ENCODE data around the gene DBF4. TPM values are rescaled to one million over a fixed set of nuclear protein-coding genes. Genes with fewer than 3 reads are reported as not detected.
"Not testable (repeated sequence)": the region's sequence is repeated elsewhere in the genome, so short reads cannot be mapped to it uniquely, and the experiment has no call there.

DBF4 gene, protein sequence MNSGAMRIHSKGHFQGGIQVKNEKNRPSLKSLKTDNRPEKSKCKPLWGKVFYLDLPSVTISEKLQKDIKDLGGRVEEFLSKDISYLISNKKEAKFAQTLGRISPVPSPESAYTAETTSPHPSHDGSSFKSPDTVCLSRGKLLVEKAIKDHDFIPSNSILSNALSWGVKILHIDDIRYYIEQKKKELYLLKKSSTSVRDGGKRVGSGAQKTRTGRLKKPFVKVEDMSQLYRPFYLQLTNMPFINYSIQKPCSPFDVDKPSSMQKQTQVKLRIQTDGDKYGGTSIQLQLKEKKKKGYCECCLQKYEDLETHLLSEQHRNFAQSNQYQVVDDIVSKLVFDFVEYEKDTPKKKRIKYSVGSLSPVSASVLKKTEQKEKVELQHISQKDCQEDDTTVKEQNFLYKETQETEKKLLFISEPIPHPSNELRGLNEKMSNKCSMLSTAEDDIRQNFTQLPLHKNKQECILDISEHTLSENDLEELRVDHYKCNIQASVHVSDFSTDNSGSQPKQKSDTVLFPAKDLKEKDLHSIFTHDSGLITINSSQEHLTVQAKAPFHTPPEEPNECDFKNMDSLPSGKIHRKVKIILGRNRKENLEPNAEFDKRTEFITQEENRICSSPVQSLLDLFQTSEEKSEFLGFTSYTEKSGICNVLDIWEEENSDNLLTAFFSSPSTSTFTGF
- 10 to 100 TPM in 2 of 4 donors, 1 to 10 TPM in 2; 8.0 to 16.0 (median 10.5) TPM for total RNA-seq

DNA sequence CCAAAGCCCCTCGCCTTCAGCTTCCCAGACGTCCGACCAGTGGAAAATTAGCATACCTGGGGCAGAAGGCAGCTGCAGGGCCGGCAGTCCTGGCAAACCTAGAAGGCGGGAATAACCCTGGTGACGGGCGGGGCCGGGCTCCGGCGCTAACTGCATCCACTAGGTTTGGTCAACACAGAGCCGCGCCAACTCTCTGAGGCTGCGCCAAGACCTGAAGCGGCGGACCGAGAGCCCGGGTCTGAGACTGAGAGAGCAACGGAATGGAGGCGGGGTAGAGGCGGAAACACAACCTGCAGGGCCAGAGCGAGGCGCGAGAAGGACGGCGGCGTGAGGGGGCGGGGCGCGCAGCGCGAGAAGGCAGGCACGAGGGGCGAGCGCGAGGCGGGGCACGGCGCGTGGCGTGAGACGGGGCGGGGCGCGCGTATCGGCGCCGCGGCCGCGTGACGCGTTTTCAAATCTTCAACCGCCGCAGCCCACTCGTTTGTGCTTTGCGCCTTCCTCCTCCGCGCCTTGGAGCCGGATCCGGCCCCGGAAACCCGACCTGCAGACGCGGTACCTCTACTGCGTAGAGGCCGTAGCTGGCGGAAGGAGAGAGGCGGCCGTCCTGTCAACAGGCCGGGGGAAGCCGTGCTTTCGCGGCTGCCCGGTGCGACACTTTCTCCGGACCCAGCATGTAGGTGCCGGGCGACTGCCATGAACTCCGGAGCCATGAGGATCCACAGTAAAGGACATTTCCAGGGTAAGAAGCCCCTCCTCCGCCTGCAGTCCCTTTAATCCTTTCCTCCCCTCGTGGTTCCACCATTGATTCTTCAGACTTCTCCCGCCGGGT is at the start of gene DBF4, which contains the start of gene SLC25A40:
TSS of gene DBF4 (plus strand) at position 454 of the 829 bp plus-strand sequence. CDS start at position 694, 240 bp downstream.
TSS of gene SLC25A40 (minus strand) at position 321 of the 829 bp plus-strand sequence. CDS start 17,633 bp downstream, outside the sequence.
- DNase-seq (ENCODE audit: low spot score in 2 of 2): peak; percentile 95 to 99
- 0% methylated on average over 28 to 50 of the region's 84 CpGs for WGBS, 2 donors
- H3K4me3 ChIP-seq (ENCODE audit: low read depth, poor library complexity, severe bottlenecking): peak within 1 kb of the TSS; percentile 85
- intact Hi-C loops (cut with DNase I; ENCODE audit: low total_unique reads): no loop called here
- TF ChIP-seq POLR2A (IDR thresholded peaks at IDR 0.05): no peak
- TF ChIP-seq, protein P1, sequence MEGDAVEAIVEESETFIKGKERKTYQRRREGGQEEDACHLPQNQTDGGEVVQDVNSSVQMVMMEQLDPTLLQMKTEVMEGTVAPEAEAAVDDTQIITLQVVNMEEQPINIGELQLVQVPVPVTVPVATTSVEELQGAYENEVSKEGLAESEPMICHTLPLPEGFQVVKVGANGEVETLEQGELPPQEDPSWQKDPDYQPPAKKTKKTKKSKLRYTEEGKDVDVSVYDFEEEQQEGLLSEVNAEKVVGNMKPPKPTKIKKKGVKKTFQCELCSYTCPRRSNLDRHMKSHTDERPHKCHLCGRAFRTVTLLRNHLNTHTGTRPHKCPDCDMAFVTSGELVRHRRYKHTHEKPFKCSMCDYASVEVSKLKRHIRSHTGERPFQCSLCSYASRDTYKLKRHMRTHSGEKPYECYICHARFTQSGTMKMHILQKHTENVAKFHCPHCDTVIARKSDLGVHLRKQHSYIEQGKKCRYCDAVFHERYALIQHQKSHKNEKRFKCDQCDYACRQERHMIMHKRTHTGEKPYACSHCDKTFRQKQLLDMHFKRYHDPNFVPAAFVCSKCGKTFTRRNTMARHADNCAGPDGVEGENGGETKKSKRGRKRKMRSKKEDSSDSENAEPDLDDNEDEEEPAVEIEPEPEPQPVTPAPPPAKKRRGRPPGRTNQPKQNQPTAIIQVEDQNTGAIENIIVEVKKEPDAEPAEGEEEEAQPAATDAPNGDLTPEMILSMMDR (IDR thresholded peaks at IDR 0.05): no peak

DNA sequence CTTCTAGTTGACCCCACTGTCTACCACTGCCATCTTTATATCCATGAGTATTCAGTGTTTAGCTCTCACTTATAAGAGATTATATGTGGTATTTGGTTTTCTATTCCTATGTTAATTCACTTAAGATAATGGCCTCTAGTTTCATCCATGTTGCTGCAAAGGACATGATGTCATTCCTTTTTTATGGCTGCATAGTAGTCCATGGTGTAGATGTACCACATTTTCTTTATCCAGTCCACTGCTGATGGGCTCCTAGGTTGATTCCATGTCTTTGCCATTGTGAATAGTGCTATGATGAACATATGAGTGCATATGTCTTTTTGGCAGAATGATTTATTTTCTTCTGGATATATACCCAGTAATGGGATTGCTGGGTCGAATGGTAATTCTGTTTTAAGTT is 47.9 kb upstream of the DBF4 start:
- intact Hi-C loops (cut with DNase I; ENCODE audit: low total_unique reads); H3K4me3 ChIP-seq (ENCODE audit: low read depth, poor library complexity, severe bottlenecking); DNase-seq (ENCODE audit: low spot score in 2 of 2): not testable (repeated sequence)
- WGBS, 2 donors: 93% methylated on average over 1 of the region's 1 CpG

DNA sequence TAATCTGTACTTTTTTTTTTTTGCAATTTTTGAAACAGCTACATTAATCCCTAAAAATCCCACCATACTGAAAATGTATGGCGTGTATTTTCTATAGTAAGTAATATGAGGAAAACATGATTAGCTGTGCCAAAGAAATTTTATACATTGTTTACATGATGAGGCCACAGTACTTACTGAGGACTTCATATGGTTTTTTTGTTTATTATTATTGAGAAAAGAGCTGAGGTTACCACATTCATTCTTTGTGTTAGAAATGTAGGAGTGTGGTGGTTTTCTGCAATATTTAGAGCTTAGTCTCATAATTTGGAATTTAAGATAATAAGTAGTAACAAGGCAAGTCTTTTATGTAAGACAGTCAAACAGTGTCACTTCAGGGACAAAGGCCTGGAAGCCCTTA is 45.2 kb upstream of the DBF4 start:
- intact Hi-C loops (cut with DNase I; ENCODE audit: low total_unique reads): no loop called here
- no peak for DNase-seq (ENCODE audit: low spot score in 2 of 2)
- 96 to 100% methylated on average over 1 of the region's 1 CpG for WGBS, 2 donors
- TF ChIP-seq, protein P1 (IDR thresholded peaks at IDR 0.05): no peak
- no peak for TF ChIP-seq POLR2A (IDR thresholded peaks at IDR 0.05)
- H3K4me3 ChIP-seq (ENCODE audit: low read depth, poor library complexity, severe bottlenecking): no peak overlapping the region

DNA sequence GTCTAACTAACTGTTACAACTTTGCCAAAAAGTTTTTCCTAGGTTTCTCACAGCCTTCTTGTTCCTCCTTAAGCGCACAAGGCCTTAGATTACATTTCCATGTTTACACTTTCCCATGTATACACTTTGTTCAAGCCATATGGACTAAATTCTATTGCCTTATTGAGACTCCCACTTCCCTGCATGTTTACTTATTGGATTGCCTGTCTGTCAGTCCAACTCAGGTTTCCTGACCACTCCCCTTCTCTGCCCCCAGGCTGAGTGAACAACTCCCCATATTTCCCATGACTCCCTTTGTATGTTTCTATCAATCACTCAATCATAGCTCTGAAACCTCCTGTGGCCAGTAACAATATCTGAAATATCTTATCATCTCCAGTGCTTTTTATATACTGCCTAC is 43.2 kb upstream of the DBF4 start:
- no peak for DNase-seq (ENCODE audit: low spot score in 2 of 2)
- TF ChIP-seq, protein P1 (IDR thresholded peaks at IDR 0.05): no peak
- TF ChIP-seq POLR2A (IDR thresholded peaks at IDR 0.05): no peak
- intact Hi-C loops (cut with DNase I; ENCODE audit: low total_unique reads): no loop called here
- no peak overlapping the region for H3K4me3 ChIP-seq (ENCODE audit: low read depth, poor library complexity, severe bottlenecking)
- 97% methylated on average over 1 of the region's 1 CpG for WGBS, 2 donors

DNA sequence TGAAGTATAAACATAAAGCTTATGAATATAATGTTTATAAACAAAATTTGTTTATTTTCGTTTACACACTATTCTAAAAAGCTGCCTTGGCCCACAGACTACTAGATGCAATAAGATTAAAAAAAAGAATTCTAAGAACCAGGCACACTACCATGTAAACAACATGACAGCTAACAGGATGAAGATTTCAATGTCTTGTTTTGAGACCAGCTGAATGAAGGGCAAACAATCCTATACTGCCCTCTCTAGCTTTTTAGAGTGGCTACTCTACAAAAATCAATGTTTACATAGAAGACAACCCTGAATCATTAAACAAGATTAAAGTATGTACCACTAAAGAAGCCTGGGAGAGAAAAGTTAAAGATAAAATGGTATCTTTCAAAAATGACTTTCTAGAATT is 38.7 kb upstream of the DBF4 start:
- intact Hi-C loops (cut with DNase I; ENCODE audit: low total_unique reads): no loop called here
- no peak for DNase-seq (ENCODE audit: low spot score in 2 of 2)
- TF ChIP-seq POLR2A (IDR thresholded peaks at IDR 0.05): no peak
- TF ChIP-seq, protein P1 (IDR thresholded peaks at IDR 0.05): no peak
- 47 to 51% methylated on average over 1 of the region's 1 CpG for WGBS, 2 donors
- no peak overlapping the region for H3K4me3 ChIP-seq (ENCODE audit: low read depth, poor library complexity, severe bottlenecking)

Measured in lower leg skin (tissue), 4 donors.